H1 (cell line): Measurements from ENCODE around the gene AIM2. TPM values are rescaled to one million over a fixed set of nuclear protein-coding genes. Genes with fewer than 3 reads are reported as not detected.

Experiments
- CTCF ChIA-PET: fragments of 300-600 bp; sonication (Branson Sonifier 250); formaldehyde crosslinking; loops from one replicate; lab custom pipeline; 2021; ENCODE audit not compliant: partially characterized antibody; lab: Charles Lee
- POLR2A ChIA-PET: fragments of 300-600 bp; sonication (Branson Sonifier 250); formaldehyde crosslinking; loops from one replicate; lab custom pipeline; 2021; ENCODE audit warnings: inconsistent platforms; ENCODE audit not compliant: partially characterized antibody; lab: Charles Lee
- DNase-seq, 2 experiments: peaks; one replicate each; pipeline versions ENCODE4 v3.0.0 to v3.0.0-alpha.2; 2010 to 2022; ENCODE audit warnings: low spot score in 2 of 2, low read depth in 1 of 2, mixed read lengths in 1 of 2
- FAIRE-seq: peaks from 2 replicates; lab custom pipeline; 2011; peaks lifted over from hg19 to GRCh38; lab: Jason Lieb, UNC
- H2AFZ ChIP-seq: 2 replicates; pipeline ENCODE4 v1.8.1; 2012; ENCODE audit warnings: low read length, inconsistent platforms
- H2AK5ac ChIP-seq: 2 replicates; pipeline ENCODE4 v1.6.1; 2013; ENCODE audit warnings: low read depth, low read length
- H2BK120ac ChIP-seq: replicated peaks from 2 replicates; pipeline ENCODE3; 2013; ENCODE audit warnings: low read depth, low read length, inconsistent platforms
- H2BK12ac ChIP-seq: 2 replicates; pipeline ENCODE4 v1.6.1; 2013; ENCODE audit warnings: low read depth, low read length
- H2BK15ac ChIP-seq: 2 replicates; pipeline ENCODE4 v1.6.1; 2013; ENCODE audit warnings: low read length
- H2BK20ac ChIP-seq: 2 replicates; pipeline ENCODE4 v1.6.1; 2013; ENCODE audit warnings: low read length
- H2BK5ac ChIP-seq: 2 replicates; pipeline ENCODE4 v1.6.1; 2013; ENCODE audit warnings: low read depth, low read length
- H3K14ac ChIP-seq: 2 replicates; pipeline ENCODE4 v1.6.1; 2013; ENCODE audit warnings: inconsistent platforms; ENCODE audit not compliant: insufficient read length
- H3K18ac ChIP-seq: 2 replicates; pipeline ENCODE4 v1.6.1; 2013; ENCODE audit warnings: low read length; ENCODE audit errors: extremely low read depth
- H3K23ac ChIP-seq: 2 replicates; pipeline ENCODE4 v1.6.1; 2013; ENCODE audit warnings: inconsistent platforms; ENCODE audit not compliant: insufficient read length
- H3K23me2 ChIP-seq: 2 replicates; pipeline ENCODE4 v1.6.1; 2013; ENCODE audit warnings: low read depth, low read length
- H3K27ac ChIP-seq: 2 replicates; pipeline ENCODE4 v1.6.1; 2011; ENCODE audit warnings: low read depth, low read length, inconsistent platforms
- H3K27me3 ChIP-seq, 4 experiments: replicated peaks in 1 of 4; 1 replicate in 1 of 4; 2 replicates in 3 of 4; pipeline versions ENCODE4 v1.6.1 to v1.8.1; 2011 to 2013; ENCODE audit warnings: low read length in 3 of 4, mild to moderate bottlenecking in 3 of 4, inconsistent platforms in 2 of 4, mixed read lengths in 2 of 4, moderate library complexity in 1 of 4; ENCODE audit not compliant: control insufficient read depth in 3 of 4, insufficient read depth in 3 of 4; ENCODE audit errors: extremely low read depth in 1 of 4
- H3K36me3 ChIP-seq, 4 experiments: 2 replicates each; pipeline versions ENCODE4 v1.6.1 to v1.8.1; 2011 to 2013; ENCODE audit warnings: mild to moderate bottlenecking in 4 of 4, low read length in 3 of 4, moderate library complexity in 2 of 4, control low read depth in 1 of 4, inconsistent platforms in 1 of 4; ENCODE audit not compliant: insufficient read depth in 4 of 4, control insufficient read depth in 2 of 4
- H3K4ac ChIP-seq: replicated peaks from 2 replicates; pipeline ENCODE3; 2013; ENCODE audit warnings: low read length, low read depth, mixed read lengths, inconsistent platforms; ENCODE audit not compliant: insufficient read length
- H3K4me1 ChIP-seq, 4 experiments: replicated peaks in 1 of 4; 1 replicate in 1 of 4; 2 replicates in 3 of 4; pipeline versions ENCODE4 v1.6.1 to v1.8.1; 2011 to 2013; ENCODE audit warnings: low read length in 3 of 4, inconsistent platforms in 2 of 4, mixed read lengths in 1 of 4; ENCODE audit not compliant: insufficient read depth in 4 of 4, control insufficient read depth in 3 of 4
- H3K4me2 ChIP-seq, 2 experiments: 2 replicates each; pipeline versions ENCODE4 v1.6.1 to v1.8.1; 2011 to 2013; ENCODE audit warnings: low read depth in 2 of 2, low read length in 2 of 2, control low read depth in 1 of 2, inconsistent platforms in 1 of 2, mild to moderate bottlenecking in 1 of 2; ENCODE audit not compliant: insufficient read depth in 1 of 2
- H3K4me3 ChIP-seq, 4 experiments: fragments of 200-600, 300-600 bp in 1 of 4; sonication (generic), shearing (Covaris generic), sonication (Bioruptor Twin) in 1 of 4; 2 replicates each; pipeline versions ENCODE4 v1.5.1 to v1.8.1; 2011 to 2016; ENCODE audit warnings: low read length in 4 of 4, low read depth in 3 of 4, control low read depth in 2 of 4, inconsistent platforms in 2 of 4, mild to moderate bottlenecking in 2 of 4, mixed read lengths in 1 of 4, moderate library complexity in 1 of 4; ENCODE audit not compliant: insufficient read depth in 2 of 4; ENCODE audit errors: extremely low read depth in 1 of 4
- H3K56ac ChIP-seq: replicated peaks from 2 replicates; pipeline ENCODE3; 2013; ENCODE audit warnings: low read depth, mild to moderate bottlenecking, mixed read lengths, low read length, inconsistent platforms; ENCODE audit not compliant: insufficient read length
- H3K79me1 ChIP-seq: 2 replicates; pipeline ENCODE4 v1.6.1; 2013; ENCODE audit warnings: low read depth, low read length, control low read depth
- H3K79me2 ChIP-seq, 2 experiments: 2 replicates each; pipeline versions ENCODE4 v1.6.1 to v1.8.1; 2012 to 2013; ENCODE audit warnings: low read length in 2 of 2, mild to moderate bottlenecking in 2 of 2, inconsistent platforms in 1 of 2; ENCODE audit not compliant: insufficient read depth in 2 of 2, control insufficient read depth in 1 of 2
- H3K9ac ChIP-seq, 4 experiments: replicated peaks in 1 of 4; 1 replicate in 1 of 4; 2 replicates in 3 of 4; pipeline versions ENCODE4 v1.6.1 to v1.8.1; 2011 to 2013; ENCODE audit warnings: low read depth in 3 of 4, low read length in 3 of 4, control low read depth in 2 of 4, mild to moderate bottlenecking in 2 of 4, moderate library complexity in 2 of 4, inconsistent platforms in 1 of 4; ENCODE audit errors: extremely low read depth in 1 of 4
- H3K9me3 ChIP-seq, 2 experiments: 2 replicates each; pipeline versions ENCODE4 v1.6.1 to v1.8.1; 2012 to 2013; ENCODE audit warnings: mild to moderate bottlenecking in 2 of 2, moderate library complexity in 2 of 2, control low read depth in 1 of 2, inconsistent platforms in 1 of 2, low read depth in 1 of 2, low read length in 1 of 2, mixed read lengths in 1 of 2; ENCODE audit not compliant: insufficient read depth in 2 of 2
- H4K20me1 ChIP-seq, 2 experiments: replicated peaks in 1 of 2; 2 replicates each; pipeline versions ENCODE3 to v1.8.1; 2011 to 2013; ENCODE audit warnings: inconsistent platforms in 2 of 2, low read length in 2 of 2, mild to moderate bottlenecking in 1 of 2; ENCODE audit not compliant: insufficient read depth in 2 of 2, control insufficient read depth in 1 of 2
- H4K5ac ChIP-seq: 2 replicates; pipeline ENCODE4 v1.6.1; 2013; ENCODE audit warnings: low read length, low read depth, mixed read lengths, inconsistent platforms; ENCODE audit not compliant: insufficient read length
- H4K8ac ChIP-seq: 2 replicates; pipeline ENCODE4 v1.8.0; 2013; ENCODE audit warnings: mild to moderate bottlenecking, moderate library complexity, low read length, inconsistent platforms; ENCODE audit not compliant: insufficient read depth; ENCODE audit errors: extremely low read depth
- H4K91ac ChIP-seq: replicated peaks from 2 replicates; pipeline ENCODE3; 2013; ENCODE audit warnings: low read length, mixed read lengths, inconsistent platforms; ENCODE audit not compliant: insufficient read length
- ATF3 ChIP-seq: IDR thresholded peaks from 2 replicates; pipeline ENCODE4 v1.6.1; 2011; ENCODE audit warnings: low read depth, mild to moderate bottlenecking, low read length; ENCODE audit not compliant: insufficient read depth
- MAFK ChIP-seq: IDR thresholded peaks from 2 replicates; pipeline ENCODE4 v1.6.1; 2012; ENCODE audit warnings: low read depth, mild to moderate bottlenecking, improper control_type of control experiment, low read length
- SP2 ChIP-seq: IDR thresholded peaks from 2 replicates; pipeline ENCODE4 v1.6.1; 2012; ENCODE audit warnings: mild to moderate bottlenecking, low read length, inconsistent platforms
- TEAD4 ChIP-seq: IDR thresholded peaks from 2 replicates; pipeline ENCODE4 v1.6.1; 2012; ENCODE audit warnings: low read depth, low read length, inconsistent platforms, mixed read lengths
- USF2 ChIP-seq: IDR thresholded peaks from 2 replicates; pipeline ENCODE4 v1.6.1; 2011; ENCODE audit warnings: low read length, improper control_type of control experiment
- WGBS, 2 experiments: shearing (Covaris generic) in 1 of 2; methylation state at CpG; one replicate each; pipeline versions ENCODE4 v1.1.6 to v1.1.7; 2013 to 2015; ENCODE audit warnings: low lambda C conversion rate in 2 of 2, mixed read lengths in 2 of 2, inconsistent platforms in 1 of 2, low coverage in 1 of 2, missing lambda C conversion rate in 1 of 2; ENCODE audit not compliant: insufficient replicate concordance in 2 of 2, insufficient coverage in 1 of 2, insufficient read length in 1 of 2; ENCODE audit errors: extremely low coverage in 1 of 2, missing lambda C conversion rate in 1 of 2; 5-methylcytosine and 5-hydroxymethylcytosine counted together
- polyA plus RNA-seq, 7 experiments: library from polyadenylated mRNA; depleted of rRNA in 3 of 7; stranded (reverse) in 5 of 7; unstranded in 2 of 7; fragments of >200 nt in 5 of 7; fragments of 200-250 nt in 2 of 7; gene quantifications; 1 replicate in 5 of 7; 2 replicates in 1 of 7; 4 replicates in 1 of 7; pipeline versions ENCODE4 v1.2.1 to v1.2.3, GENCODE V29; 2011 to 2013; ENCODE audit warnings: missing spikeins in 2 of 7, mixed read lengths in 2 of 7
- total RNA-seq: library from RNA; stranded (reverse); fragmentation: NEBNext Ultra II Directional; extraction: Animal tissue kit (Norgen Biotek cat#: 25700); gene quantifications from 2 replicates; pipeline ENCODE4 v1.2.1, GENCODE V29; 2021

Gene AIM2
- total and polyA plus RNA-seq, 2 of the 8 experiments (the other 6 are each of a cell fraction or from before 2014, with no cell fraction given), result 0.21 to 2.1 TPM

GRCh38 chr1:159121526-159121925, 45.0 kb upstream of the AIM2 start:
- no peak overlapping the region for H3K27ac ChIP-seq
- no peak overlapping the region for H3K4me3 ChIP-seq
- H3K4me1 ChIP-seq, result peaks cover 0 to 2% (median under 1%) of the 10 kb centered on the region in 4 experiments; a peak in 1 of 7 replicates
- no peak overlapping the region for H2BK20ac ChIP-seq
- H3K18ac ChIP-seq, result no peak overlapping the region
- H2BK120ac ChIP-seq, result no peak overlapping the region
- 67% methylated on average over 1 of the region's 1 CpG; no CpG with 5 or more reads in 1 of the 2 experiments for WGBS, 2 experiments
- no peak overlapping the region for H2AK5ac ChIP-seq
- no peak overlapping the region for H2BK15ac ChIP-seq
- H3K23ac ChIP-seq, result no peak overlapping the region
- H3K56ac ChIP-seq, result no peak overlapping the region
- H2BK12ac ChIP-seq, result no peak overlapping the region
- no peak overlapping the region for H4K91ac ChIP-seq
- no peak for TF ChIP-seq TEAD4
- TF ChIP-seq ATF3, result no peak
- no peak for TF ChIP-seq SP2
- no peak for TF ChIP-seq USF2
- no peak for TF ChIP-seq MAFK
- peak overlapping the region in 1 of 2 experiments; percentile 30; a peak in 1 of 4 replicates for H3K4me2 ChIP-seq
- H2AFZ ChIP-seq, result no peak overlapping the region
- no peaks in the 10 kb centered on the region for H3K79me1 ChIP-seq
- no peak overlapping the region for H4K8ac ChIP-seq
- H3K9me3 ChIP-seq, result no peaks in the 10 kb centered on the region
- H3K4ac ChIP-seq, result no peak overlapping the region
- ChIA-PET CTCF (interaction anchor here (1.1 to 2.8 kb wide), 3 partner anchors 11 to 90 kb away, joined by 3 to 13 read pairs (median 4); no protein-coding TSS in a partner anchor), POLR2A (no interaction called here)
- no peak for DNase-seq
- no peaks in the 10 kb centered on the region for H3K27me3 ChIP-seq
- H3K14ac ChIP-seq, result no peak overlapping the region
- no peak overlapping the region for H3K9ac ChIP-seq
- H4K20me1 ChIP-seq, result no peaks in the 10 kb centered on the region
- H2BK5ac ChIP-seq, result no peak overlapping the region
- H3K79me2 ChIP-seq, result no peaks in the 10 kb centered on the region
- no peaks in the 10 kb centered on the region for H3K23me2 ChIP-seq
- H3K36me3 ChIP-seq, result no peaks in the 10 kb centered on the region
- FAIRE-seq, result no peak
- H4K5ac ChIP-seq, result no peak overlapping the region
